Activated naive CD8-positive, alpha-beta T cell (primary cell): ENCODE measurements around the gene PARVG.

Experiments
- H3K27ac Mint-ChIP-seq: one replicate; pipeline ENCODE4 v1.8.0; 2021; ENCODE audit warnings: mixed read lengths
- H3K27me3 Mint-ChIP-seq: one replicate; pipeline ENCODE4 v1.8.0; 2021; ENCODE audit warnings: mixed read lengths
- H3K36me3 Mint-ChIP-seq: one replicate; pipeline ENCODE4 v1.8.0; 2021; ENCODE audit warnings: mixed read lengths
- H3K4me1 Mint-ChIP-seq: one replicate; pipeline ENCODE4 v1.8.0; 2021; ENCODE audit warnings: low read depth, mixed read lengths
- H3K4me3 Mint-ChIP-seq: one replicate; pipeline ENCODE4 v1.8.0; 2021; ENCODE audit warnings: mild to moderate bottlenecking, mixed read lengths
- H3K9me3 Mint-ChIP-seq: one replicate; pipeline ENCODE4 v1.8.0; 2021; ENCODE audit warnings: low read depth, mixed read lengths

PARVG gene

GRCh38 chr22:44204739-44205515, 24.2 kb downstream of the PARVG start:
- Mint-ChIP-seq H3K27ac (peak overlapping the region; percentile 58), H3K27me3 (no peaks in the 10 kb centered on the region), H3K36me3 (peaks cover 12% of the 10 kb centered on the region), H3K4me3 (no peak overlapping the region), H3K9me3 (peaks cover 6% of the 10 kb centered on the region), H3K4me1 (peaks cover 7% of the 10 kb centered on the region)

- peak overlapping the region; percentile 58 for H3K27ac Mint-ChIP-seq
- no peak overlapping the region for H3K4me3 Mint-ChIP-seq
- peaks cover 8% of the 10 kb centered on the region for H3K9me3 Mint-ChIP-seq
- H3K27me3 Mint-ChIP-seq, result no peaks in the 10 kb centered on the region
- H3K4me1 Mint-ChIP-seq, result peaks cover 7% of the 10 kb centered on the region
- H3K36me3 Mint-ChIP-seq, result peaks cover 16% of the 10 kb centered on the region
Measured at GRCh38 chr22:44205516-44206329, 25.0 kb downstream of the PARVG start.

GRCh38 chr22:44206330-44206645, 25.6 kb downstream of the PARVG start:
- no peak overlapping the region for H3K27ac Mint-ChIP-seq
- H3K27me3 Mint-ChIP-seq, result no peaks in the 10 kb centered on the region
- no peak overlapping the region for H3K4me3 Mint-ChIP-seq
- peaks cover 12% of the 10 kb centered on the region for H3K9me3 Mint-ChIP-seq
- H3K36me3 Mint-ChIP-seq, result peaks cover 19% of the 10 kb centered on the region
- H3K4me1 Mint-ChIP-seq, result peaks cover 4% of the 10 kb centered on the region

- H3K4me3 Mint-ChIP-seq, result no peak overlapping the region
- H3K36me3 Mint-ChIP-seq, result peaks cover 21% of the 10 kb centered on the region
- H3K27ac Mint-ChIP-seq, result no peak overlapping the region
- peaks cover 4% of the 10 kb centered on the region for H3K4me1 Mint-ChIP-seq
- H3K27me3 Mint-ChIP-seq, result no peaks in the 10 kb centered on the region
- peaks cover 12% of the 10 kb centered on the region for H3K9me3 Mint-ChIP-seq
Measured at GRCh38 chr22:44206696-44207095, 26.0 kb downstream of the PARVG start.

- H3K27me3 Mint-ChIP-seq, result no peaks in the 10 kb centered on the region
- no peak overlapping the region for H3K4me3 Mint-ChIP-seq
- H3K4me1 Mint-ChIP-seq, result peaks cover 4% of the 10 kb centered on the region
- H3K27ac Mint-ChIP-seq, result no peak overlapping the region
- H3K36me3 Mint-ChIP-seq, result peaks cover 22% of the 10 kb centered on the region
- peaks cover 12% of the 10 kb centered on the region for H3K9me3 Mint-ChIP-seq
Measured at GRCh38 chr22:44207173-44207980, 26.7 kb downstream of the PARVG start.

- H3K4me1 Mint-ChIP-seq, result peaks cover 4% of the 10 kb centered on the region
- H3K27me3 Mint-ChIP-seq, result no peaks in the 10 kb centered on the region
- peaks cover 12% of the 10 kb centered on the region for H3K9me3 Mint-ChIP-seq
- H3K36me3 Mint-ChIP-seq, result peaks cover 19% of the 10 kb centered on the region
- peak overlapping the region; percentile 74 for H3K27ac Mint-ChIP-seq
- H3K4me3 Mint-ChIP-seq, result no peak overlapping the region
Measured at GRCh38 chr22:44207981-44208317, 27.2 kb downstream of the PARVG start.

GRCh38 chr22:44209343-44209742, 28.6 kb downstream of the PARVG start:
- H3K4me1 Mint-ChIP-seq, result peaks cover 4% of the 10 kb centered on the region
- H3K4me3 Mint-ChIP-seq, result no peak overlapping the region
- H3K27me3 Mint-ChIP-seq, result no peaks in the 10 kb centered on the region
- no peak overlapping the region for H3K27ac Mint-ChIP-seq
- peaks cover 17% of the 10 kb centered on the region for H3K36me3 Mint-ChIP-seq
- peaks cover 12% of the 10 kb centered on the region for H3K9me3 Mint-ChIP-seq

- no peak overlapping the region for H3K4me3 Mint-ChIP-seq
- H3K4me1 Mint-ChIP-seq, result peaks cover 4% of the 10 kb centered on the region
- H3K36me3 Mint-ChIP-seq, result peaks cover 17% of the 10 kb centered on the region
- peaks cover 12% of the 10 kb centered on the region for H3K9me3 Mint-ChIP-seq
- no peak overlapping the region for H3K27ac Mint-ChIP-seq
- H3K27me3 Mint-ChIP-seq, result no peaks in the 10 kb centered on the region
Measured at GRCh38 chr22:44210722-44211121, 30.0 kb downstream of the PARVG start.

- H3K27ac Mint-ChIP-seq, result no peak overlapping the region
- H3K36me3 Mint-ChIP-seq, result peaks cover 17% of the 10 kb centered on the region
- no peaks in the 10 kb centered on the region for H3K27me3 Mint-ChIP-seq
- H3K9me3 Mint-ChIP-seq, result peaks cover 12% of the 10 kb centered on the region
- H3K4me1 Mint-ChIP-seq, result peaks cover 4% of the 10 kb centered on the region
- no peak overlapping the region for H3K4me3 Mint-ChIP-seq
Measured at GRCh38 chr22:44211256-44211945, 30.7 kb downstream of the PARVG start.

- no peak overlapping the region for H3K4me3 Mint-ChIP-seq
- peaks cover 17% of the 10 kb centered on the region for H3K36me3 Mint-ChIP-seq
- peaks cover 4% of the 10 kb centered on the region for H3K4me1 Mint-ChIP-seq
- H3K27me3 Mint-ChIP-seq, result no peaks in the 10 kb centered on the region
- H3K27ac Mint-ChIP-seq, result no peak overlapping the region
- peaks cover 12% of the 10 kb centered on the region for H3K9me3 Mint-ChIP-seq
Measured at GRCh38 chr22:44211946-44212930, 31.5 kb downstream of the PARVG start.

- Mint-ChIP-seq H3K4me3 (no peak overlapping the region), H3K4me1 (peaks cover 4% of the 10 kb centered on the region), H3K36me3 (peaks cover 17% of the 10 kb centered on the region), H3K27ac (no peak overlapping the region), H3K9me3 (peaks cover 12% of the 10 kb centered on the region), H3K27me3 (no peaks in the 10 kb centered on the region)
Measured at GRCh38 chr22:44212936-44213335, 32.2 kb downstream of the PARVG start.

GRCh38 chr22:44213489-44214043, 32.8 kb downstream of the PARVG start:
- Mint-ChIP-seq H3K36me3 (peaks cover 17% of the 10 kb centered on the region), H3K9me3 (peaks cover 12% of the 10 kb centered on the region), H3K27me3 (no peaks in the 10 kb centered on the region), H3K4me1 (no peaks in the 10 kb centered on the region), H3K4me3 (no peak overlapping the region), H3K27ac (no peak overlapping the region)

GRCh38 chr22:44214187-44214586, 33.5 kb downstream of the PARVG start:
- no peaks in the 10 kb centered on the region for H3K27me3 Mint-ChIP-seq
- no peak overlapping the region for H3K4me3 Mint-ChIP-seq
- peaks cover 12% of the 10 kb centered on the region for H3K9me3 Mint-ChIP-seq
- H3K27ac Mint-ChIP-seq, result no peak overlapping the region
- H3K4me1 Mint-ChIP-seq, result no peaks in the 10 kb centered on the region
- peaks cover 14% of the 10 kb centered on the region for H3K36me3 Mint-ChIP-seq
